KMS-11 (cell line): ENCODE measurements around the gene SLC29A4.
"Not testable (repeated sequence)": the region's sequence is repeated elsewhere in the genome, so short reads cannot be mapped to it uniquely, and the experiment has no call there.

Source experiments
- H2AFZ ChIP-seq: fragments of 200-600 bp; sonication (generic); 2 replicates; pipeline ENCODE4 v1.6.1; 2016; ENCODE audit warnings: antibody characterized with exemption, mixed run types, low read depth
- H3K27ac ChIP-seq: fragments of 200-600 bp; sonication (generic); 2 replicates; pipeline ENCODE4 v1.6.1; 2016; ENCODE audit warnings: mild to moderate bottlenecking, mixed run types
- H3K27me3 ChIP-seq: fragments of 200-600 bp; sonication (generic); 2 replicates; pipeline ENCODE4 v1.6.1; 2017; ENCODE audit warnings: mild to moderate bottlenecking, low read depth, mixed run types, moderate library complexity; ENCODE audit not compliant: insufficient read depth
- H3K36me3 ChIP-seq: fragments of 200-600 bp; sonication (generic); 2 replicates; pipeline ENCODE4 v1.6.1; 2017; ENCODE audit warnings: mild to moderate bottlenecking, mixed run types; ENCODE audit not compliant: insufficient read depth
- H3K4me1 ChIP-seq: fragments of 200-600 bp; sonication (generic); 2 replicates; pipeline ENCODE4 v1.6.1; 2016; ENCODE audit warnings: mild to moderate bottlenecking, low read depth, mixed run types; ENCODE audit not compliant: poor library complexity, severe bottlenecking
- H3K4me2 ChIP-seq: fragments of 200-600 bp; sonication (generic); 2 replicates; pipeline ENCODE4 v1.7.0; 2016; ENCODE audit warnings: mild to moderate bottlenecking, mixed run types
- H3K4me3 ChIP-seq: fragments of 200-600 bp; sonication (generic); IDR thresholded peaks from 2 replicates; pipeline ENCODE4 v1.6.1; 2017; ENCODE audit warnings: low read depth, low read length, mixed read lengths; ENCODE audit not compliant: insufficient read depth
- H3K79me2 ChIP-seq: fragments of 200-600 bp; sonication (generic); 2 replicates; pipeline ENCODE4 v1.6.1; 2016; ENCODE audit warnings: low read depth, mixed run types; ENCODE audit not compliant: insufficient read depth
- H3K9ac ChIP-seq: fragments of 200-600 bp; sonication (generic); 2 replicates; pipeline ENCODE4 v1.6.1; 2016; ENCODE audit warnings: mild to moderate bottlenecking, mixed run types
- H4K20me1 ChIP-seq: fragments of 200-600 bp; sonication (generic); 2 replicates; pipeline ENCODE4 v1.6.1; 2016; ENCODE audit warnings: mild to moderate bottlenecking, mixed run types; ENCODE audit not compliant: insufficient read depth
- CTCF ChIP-seq: fragments of 200-600 bp; sonication (generic); conservative IDR thresholded peaks from 2 replicates; pipeline ENCODE4 v1.6.1; 2017; ENCODE audit warnings: low read depth, mild to moderate bottlenecking, antibody characterized with exemption, low read length, moderate library complexity, mixed read lengths

The SLC29A4 gene

GRCh38 chr7:5287802-5288201 lies 5.1 kb downstream of the SLC29A4 start:
- peaks cover 14% of the 10 kb centered on the region for H3K27me3 ChIP-seq
- H3K4me1 ChIP-seq = no peaks in the 10 kb centered on the region
- H3K79me2 ChIP-seq = no peaks in the 10 kb centered on the region
- no peaks in the 10 kb centered on the region for H3K36me3 ChIP-seq
- no peak overlapping the region for H3K27ac ChIP-seq
- no peak overlapping the region for H3K4me2 ChIP-seq
- no peak overlapping the region for H2AFZ ChIP-seq
- H4K20me1 ChIP-seq = no peaks in the 10 kb centered on the region
- H3K4me3 ChIP-seq = no peak overlapping the region
- no peak overlapping the region for H3K9ac ChIP-seq
- no peak for TF ChIP-seq CTCF

GRCh38 chr7:5288560-5288959 lies 5.8 kb downstream of the SLC29A4 start:
- not testable (repeated sequence) for H3K79me2 ChIP-seq, H3K4me2 ChIP-seq, H3K4me3 ChIP-seq, H2AFZ ChIP-seq, H3K9ac ChIP-seq, H3K27ac ChIP-seq, H4K20me1 ChIP-seq, H3K4me1 ChIP-seq, H3K36me3 ChIP-seq
- H3K27me3 ChIP-seq = peaks cover 11% of the 10 kb centered on the region

- H3K36me3 ChIP-seq = no peaks in the 10 kb centered on the region
- no peaks in the 10 kb centered on the region for H4K20me1 ChIP-seq
- TF ChIP-seq CTCF = no peak
- H3K79me2 ChIP-seq = no peaks in the 10 kb centered on the region
- no peak overlapping the region for H3K27ac ChIP-seq
- H3K27me3 ChIP-seq = peaks cover 3% of the 10 kb centered on the region
- H3K4me1 ChIP-seq = no peaks in the 10 kb centered on the region
- H3K9ac ChIP-seq = no peak overlapping the region
- no peak overlapping the region for H3K4me2 ChIP-seq
- H3K4me3 ChIP-seq = no peak overlapping the region
- no peak overlapping the region for H2AFZ ChIP-seq
Observed at GRCh38 chr7:5289355-5289754, 6.6 kb downstream of the SLC29A4 start.

- H3K4me2 ChIP-seq = no peak overlapping the region
- H3K36me3 ChIP-seq = no peaks in the 10 kb centered on the region
- H3K9ac ChIP-seq = no peak overlapping the region
- H3K27ac ChIP-seq = no peak overlapping the region
- H4K20me1 ChIP-seq = no peaks in the 10 kb centered on the region
- H3K27me3 ChIP-seq = no peaks in the 10 kb centered on the region; the same call in 1 of the 2 replicates
- H3K79me2 ChIP-seq = no peaks in the 10 kb centered on the region
- H2AFZ ChIP-seq = no peak overlapping the region
- H3K4me1 ChIP-seq = no peaks in the 10 kb centered on the region
- no peak for TF ChIP-seq CTCF
- no peak overlapping the region for H3K4me3 ChIP-seq
Observed at GRCh38 chr7:5291301-5291700, 8.6 kb downstream of the SLC29A4 start.

- H4K20me1 ChIP-seq, H3K4me1 ChIP-seq, H3K27ac ChIP-seq, H3K4me2 ChIP-seq, H3K79me2 ChIP-seq, H2AFZ ChIP-seq, H3K9ac ChIP-seq, H3K36me3 ChIP-seq, H3K27me3 ChIP-seq, H3K4me3 ChIP-seq: not testable (repeated sequence)
Observed at GRCh38 chr7:5291711-5292335, 9.1 kb downstream of the SLC29A4 start.
